AG04450 (cell line): Measurements from ENCODE around the gene ADH1A. TPM values are rescaled to one million over a fixed set of nuclear protein-coding genes. Genes with fewer than 3 reads are reported as not detected.

ENCODE experiments used
- CTCF ChIA-PET: fragments of 300-600, 350-600 bp; formaldehyde crosslinking; extraction: SDS; loops from one replicate; lab custom pipeline; 2022; ENCODE audit warnings: antibody characterized with exemption, inconsistent platforms; lab: Charles Lee
- POLR2A ChIA-PET: fragments of 350-600 bp; formaldehyde crosslinking; extraction: SDS; loops from one replicate; lab custom pipeline; 2021; ENCODE audit warnings: antibody characterized with exemption, inconsistent platforms; lab: Yijun Ruan, JAX
- DNase-seq: peaks from one replicate; pipeline ENCODE4 v3.0.0-alpha.2; 2011; ENCODE audit warnings: low read depth, low spot score
- H3K27ac ChIP-seq: one replicate; pipeline ENCODE4 v1.5.1; 2012; ENCODE audit warnings: low read depth, low read length, control low read depth
- H3K27me3 ChIP-seq: one replicate; pipeline ENCODE4 v1.6.0; 2012; ENCODE audit warnings: low read length; ENCODE audit not compliant: control insufficient read depth, insufficient read depth
- H3K4me3 ChIP-seq: 2 replicates; pipeline ENCODE4 v1.5.1; 2011; ENCODE audit warnings: mild to moderate bottlenecking, low read depth, low read length, control low read depth
- H3K9me3 ChIP-seq: 2 replicates; pipeline ENCODE4 v1.5.1; 2012; ENCODE audit warnings: low read length; ENCODE audit not compliant: control insufficient read depth, insufficient read depth
- CTCF ChIP-seq: IDR thresholded peaks from 2 replicates; pipeline ENCODE4 v1.5.1; 2011; ENCODE audit warnings: low read depth, low read length, control low read depth, inconsistent platforms
- polyA plus RNA-seq: library from polyadenylated mRNA; depleted of rRNA; stranded (reverse); fragments of >200 nt; gene quantifications from 2 replicates; pipeline ENCODE4 v1.2.3, GENCODE V29; 2011

Gene ADH1A
- polyA plus RNA-seq, 1 experiment: not detected

GRCh38 chr4:99317354-99317753, 26.6 kb upstream of the ADH1A start:
- DNase-seq: no peak
- no peaks in the 10 kb centered on the region for H3K27me3 ChIP-seq
- ChIA-PET POLR2A (no interaction called here), CTCF (interaction anchor here (0.6 kb wide), 1 partner anchor 621 kb away, joined by 3 read pairs; no protein-coding TSS in a partner anchor)
- H3K27ac ChIP-seq: no peak overlapping the region
- no peak for TF ChIP-seq CTCF
- H3K4me3 ChIP-seq: no peak overlapping the region
- H3K9me3 ChIP-seq: no peaks in the 10 kb centered on the region

GRCh38 chr4:99315839-99316238, 25.1 kb upstream of the ADH1A start:
- TF ChIP-seq CTCF: no peak
- no peaks in the 10 kb centered on the region for H3K27me3 ChIP-seq
- DNase-seq: no peak
- ChIA-PET CTCF (no interaction called here), POLR2A (no interaction called here)
- H3K4me3 ChIP-seq: no peak overlapping the region
- H3K9me3 ChIP-seq: no peaks in the 10 kb centered on the region
- no peak overlapping the region for H3K27ac ChIP-seq

- DNase-seq: no peak
- ChIA-PET POLR2A (no interaction called here), CTCF (no interaction called here)
- H3K27me3 ChIP-seq: no peaks in the 10 kb centered on the region
- TF ChIP-seq CTCF: no peak
- H3K4me3 ChIP-seq: no peak overlapping the region
- H3K9me3 ChIP-seq: no peaks in the 10 kb centered on the region
- no peak overlapping the region for H3K27ac ChIP-seq
Observed at GRCh38 chr4:99314211-99314610, 23.4 kb upstream of the ADH1A start.

- no peak for DNase-seq
- Histone ChIP-seq H3K4me3 (no peak overlapping the region), H3K27ac (no peak overlapping the region), H3K9me3 (no peaks in the 10 kb centered on the region), H3K27me3 (no peaks in the 10 kb centered on the region)
- TF ChIP-seq CTCF: no peak
- CTCF ChIA-PET: interaction anchor here (0.8 kb wide), 1 partner anchor 95 kb away, joined by 3 read pairs; no protein-coding TSS in a partner anchor
- POLR2A ChIA-PET: no interaction called here
Observed at GRCh38 chr4:99310389-99310788, 19.6 kb upstream of the ADH1A start.

GRCh38 chr4:99305638-99306400, 15.0 kb upstream of the ADH1A start:
- peaks cover 4% of the 10 kb centered on the region; the same call in 1 of the 2 replicates for H3K9me3 ChIP-seq
- CTCF ChIA-PET: interaction anchor here (0.7 kb wide), 1 partner anchor 31 kb away, joined by 3 read pairs; no protein-coding TSS in a partner anchor
- H3K27me3 ChIP-seq: no peaks in the 10 kb centered on the region
- POLR2A ChIA-PET: no interaction called here
- no peak overlapping the region for H3K27ac ChIP-seq
- H3K4me3 ChIP-seq: no peak overlapping the region
- DNase-seq: no peak
- TF ChIP-seq CTCF: no peak
